ENCODE data around the gene ASB3. TPM values are rescaled to one million over a fixed set of nuclear protein-coding genes. Genes with fewer than 3 reads are reported as not detected.

ASB3 gene
- total and polyA plus RNA-seq, 2 donors (not counting 3 experiments of a cell fraction or from before 2014, with no cell fraction given), result 20.3 to 20.5 TPM

DNA sequence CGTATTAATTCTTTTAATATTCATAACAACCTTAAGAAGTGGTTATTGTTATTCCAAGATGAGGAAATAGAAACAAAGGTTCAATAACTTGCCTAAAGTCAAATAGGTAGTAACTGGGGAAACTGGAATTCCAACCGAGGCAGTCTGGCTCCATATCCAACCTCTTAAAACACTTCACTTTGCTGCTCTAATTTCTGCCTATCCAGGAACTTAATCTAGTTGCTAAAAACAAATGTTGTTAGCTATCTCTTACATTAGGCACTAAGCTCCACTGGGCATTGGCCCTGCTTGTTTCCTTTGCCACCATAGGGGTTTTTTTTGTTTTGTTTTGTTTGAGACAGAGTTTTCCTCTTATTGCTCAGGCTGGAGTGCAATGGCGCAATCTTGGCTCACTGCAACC is 24.8 kb upstream of the ASB3 start:
- Histone ChIP-seq H3K9me3 (replicated peaks; ENCODE audit: control insufficient read depth, insufficient read depth, low read length) (no peaks in the 10 kb centered on the region), H3K27me3 (ENCODE audit: control insufficient read depth in 2 of 2, insufficient read depth in 2 of 2, low read length in 2 of 2) (no peaks in the 10 kb centered on the region), H2AFZ (ENCODE audit: low read depth, low read length) (no peak overlapping the region), H3K4me1 (ENCODE audit: control insufficient read depth, extremely low read depth, insufficient read depth, low read length) (no peaks in the 10 kb centered on the region), H3K36me3 (ENCODE audit: control insufficient read depth in 2 of 2, extremely low read depth in 1 of 2, insufficient read depth in 2 of 2, low read length in 2 of 2) (peaks cover 3 to 17% of the 10 kb centered on the region in 2 experiments), H3K27ac (ENCODE audit: insufficient read depth, low read depth, low read length) (no peak overlapping the region), H4K20me1 (replicated peaks; ENCODE audit: control insufficient read depth, extremely low read depth, insufficient read depth, low read length) (no peaks in the 10 kb centered on the region), H3K4me3 (replicated peaks in 1 of 3; ENCODE audit: insufficient read depth in 1 of 3, low read depth in 1 of 3, low read length in 3 of 3) (no peak overlapping the region), H3K79me2 (ENCODE audit: control insufficient read depth, insufficient read depth, low read length) (no peaks in the 10 kb centered on the region), H3K9me1 (replicated peaks; ENCODE audit: control insufficient read depth, extremely low read depth, insufficient read depth, low read length) (no peaks in the 10 kb centered on the region), H3K4me2 (ENCODE audit: insufficient read depth, low read length) (no peak overlapping the region), H3K9ac (replicated peaks; ENCODE audit: extremely low read depth, insufficient read depth, low read length) (no peak overlapping the region)
- ChIA-PET POLR2A (no interaction called here), CTCF (no interaction called here)
- BruUV-seq (replicated peaks), result no TSS peak
- TF ChIP-seq POLR2AphosphoS5 (IDR thresholded peaks at IDR 0.05; ENCODE audit: insufficient read depth, low read depth, low read length) (no peak), MYC (IDR thresholded peaks at IDR 0.05; ENCODE audit: low read depth, low read length) (no peak), POLR2A (IDR thresholded peaks at IDR 0.05; ENCODE audit: low read depth, low read length) (no peak), EZH2 (IDR thresholded peaks at IDR 0.05; ENCODE audit: borderline replicate concordance, low read depth, low read length, severe bottlenecking) (no peak), GATA2 (IDR thresholded peaks at IDR 0.05; ENCODE audit: insufficient read depth, insufficient read length, low read depth, low read length) (no peak), FOS (IDR thresholded peaks at IDR 0.05; ENCODE audit: borderline replicate concordance, insufficient read depth, low read length) (no peak), JUN (IDR thresholded peaks at IDR 0.05; ENCODE audit: borderline replicate concordance, insufficient read depth, insufficient read length, low read depth) (no peak)
- TF ChIP-seq, protein P1, sequence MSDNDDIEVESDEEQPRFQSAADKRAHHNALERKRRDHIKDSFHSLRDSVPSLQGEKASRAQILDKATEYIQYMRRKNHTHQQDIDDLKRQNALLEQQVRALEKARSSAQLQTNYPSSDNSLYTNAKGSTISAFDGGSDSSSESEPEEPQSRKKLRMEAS (IDR thresholded peaks at IDR 0.05; ENCODE audit: insufficient read depth, insufficient read length), result no peak
- intact Hi-C loops (cut with micrococcal nuclease) (no loop called here), dilution Hi-C loops (cut with MboI; ENCODE audit: extremely low pct_ligation_motif_present, low sequenced_read_pairs) (no loop called here)
- FAIRE-seq (no peak), DNase-seq (ENCODE audit: low read depth, low spot score) (no peak)

DNA sequence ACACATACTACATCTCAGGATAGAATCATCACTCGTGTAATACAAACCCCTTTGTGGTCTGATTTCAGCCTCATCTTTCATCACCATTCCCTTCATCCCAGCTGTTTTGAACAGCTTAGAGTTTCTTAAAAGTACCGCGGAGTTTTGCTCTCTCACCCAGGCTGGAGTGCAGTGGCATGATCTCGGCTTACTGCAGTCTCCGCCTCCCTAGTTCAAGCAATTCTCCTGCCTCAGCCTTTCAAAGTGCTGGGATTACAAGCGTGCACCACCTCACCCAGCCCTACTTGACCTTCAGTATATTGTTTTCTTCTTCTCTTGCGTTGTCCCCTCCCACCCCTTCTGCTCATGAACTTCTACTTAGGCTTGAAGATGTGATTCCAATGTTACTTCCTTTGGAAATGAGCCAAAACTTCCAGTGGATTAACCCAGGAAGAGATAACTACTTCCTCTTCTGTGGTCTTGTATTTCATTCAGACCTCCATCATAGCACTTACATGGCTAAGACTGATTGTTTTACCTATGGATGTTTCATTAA is 15.9 kb upstream of the ASB3 start:
- no peak overlapping the region for H2AFZ ChIP-seq (ENCODE audit: low read depth, low read length)
- H3K9ac ChIP-seq (replicated peaks; ENCODE audit: extremely low read depth, insufficient read depth, low read length), result no peak overlapping the region
- no peaks in the 10 kb centered on the region for H3K27me3 ChIP-seq (ENCODE audit: control insufficient read depth in 2 of 2, insufficient read depth in 2 of 2, low read length in 2 of 2)
- intact Hi-C loops (cut with micrococcal nuclease) (no loop called here), dilution Hi-C loops (cut with MboI; ENCODE audit: extremely low pct_ligation_motif_present, low sequenced_read_pairs) (no loop called here)
- H3K27ac ChIP-seq (ENCODE audit: insufficient read depth, low read depth, low read length), result no peak overlapping the region
- BruUV-seq (replicated peaks), result no TSS peak
- no peaks in the 10 kb centered on the region for H3K79me2 ChIP-seq (ENCODE audit: control insufficient read depth, insufficient read depth, low read length)
- ChIA-PET CTCF (no interaction called here), POLR2A (no interaction called here)
- H3K4me2 ChIP-seq (ENCODE audit: insufficient read depth, low read length), result no peak overlapping the region
- H3K4me1 ChIP-seq (ENCODE audit: control insufficient read depth, extremely low read depth, insufficient read depth, low read length), result peaks cover 2% of the 10 kb centered on the region
- peaks cover 6 to 13% of the 10 kb centered on the region in 2 experiments for H3K36me3 ChIP-seq (ENCODE audit: control insufficient read depth in 2 of 2, extremely low read depth in 1 of 2, insufficient read depth in 2 of 2, low read length in 2 of 2)
- no peak overlapping the region for H3K4me3 ChIP-seq (replicated peaks in 1 of 3; ENCODE audit: insufficient read depth in 1 of 3, low read depth in 1 of 3, low read length in 3 of 3)
- no peaks in the 10 kb centered on the region for H3K9me3 ChIP-seq (replicated peaks; ENCODE audit: control insufficient read depth, insufficient read depth, low read length)
- TF ChIP-seq JUN (IDR thresholded peaks at IDR 0.05; ENCODE audit: borderline replicate concordance, insufficient read depth, insufficient read length, low read depth) (no peak), MYC (IDR thresholded peaks at IDR 0.05; ENCODE audit: low read depth, low read length) (no peak)
- DNase-seq (ENCODE audit: low read depth, low spot score) (peak; percentile 6), FAIRE-seq (no peak)
- no peaks in the 10 kb centered on the region for H4K20me1 ChIP-seq (replicated peaks; ENCODE audit: control insufficient read depth, extremely low read depth, insufficient read depth, low read length)
- H3K9me1 ChIP-seq (replicated peaks; ENCODE audit: control insufficient read depth, extremely low read depth, insufficient read depth, low read length), result no peaks in the 10 kb centered on the region

All from endothelial cell of umbilical vein (primary cell).